Stimulated activated CD8-positive, alpha-beta memory T cell treated with anti-CD3 and anti-CD28 coated beads, Interleukin-4, amount 100 ng/mL, for 48 hours (primary cell): Measurements from ENCODE around the gene HSPA14.
"Not testable (repeated sequence)": the region's sequence is repeated elsewhere in the genome, so short reads cannot be mapped to it uniquely, and the experiment has no call there.

ENCODE experiments used
- DNase-seq: peaks from one replicate; pipeline ENCODE4 v3.0.0-alpha.2; 2020

Gene HSPA14

DNA sequence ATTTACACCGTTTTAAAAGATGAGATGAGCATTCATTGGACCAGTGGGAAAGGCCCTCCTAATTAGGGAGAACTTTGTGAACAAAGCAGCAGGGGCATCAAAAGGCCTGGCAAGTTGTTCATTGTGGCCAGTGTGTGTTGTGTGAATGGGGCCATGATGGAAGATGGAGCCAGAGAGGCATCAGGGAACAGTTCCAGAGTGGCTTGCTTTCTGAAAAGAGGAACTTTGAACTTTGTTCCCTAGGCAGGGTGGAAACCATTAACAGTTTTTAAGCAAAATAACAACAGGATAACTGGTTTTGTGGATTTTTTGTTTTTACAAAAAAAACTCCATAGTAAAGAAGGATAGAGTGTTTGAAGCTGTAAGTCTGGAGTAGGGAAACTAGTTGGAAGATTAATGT lies 53.0 kb downstream of the HSPA14 start:
- no peak for DNase-seq

DNA sequence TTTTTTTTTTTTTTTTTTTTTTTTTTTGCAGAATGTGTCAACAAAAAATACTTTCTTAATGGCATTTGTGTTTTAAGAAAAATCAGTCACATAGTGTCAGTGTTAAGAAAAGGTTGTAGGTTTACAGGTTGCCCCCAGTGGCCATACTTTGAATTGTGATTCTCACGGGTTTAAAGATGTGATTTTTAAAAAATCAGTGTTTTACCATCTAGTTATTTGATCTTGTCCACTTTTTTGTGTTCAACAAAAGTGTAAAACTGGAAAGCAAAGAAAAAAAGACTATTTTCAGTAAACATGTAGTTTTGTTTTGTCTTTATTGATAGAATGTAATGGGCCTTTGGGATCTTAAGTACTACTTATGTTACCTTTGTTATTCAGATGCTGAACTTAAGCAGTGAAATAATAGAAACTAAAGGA lies 66.2 kb downstream of the HSPA14 start:
- DNase-seq = no peak

DNA sequence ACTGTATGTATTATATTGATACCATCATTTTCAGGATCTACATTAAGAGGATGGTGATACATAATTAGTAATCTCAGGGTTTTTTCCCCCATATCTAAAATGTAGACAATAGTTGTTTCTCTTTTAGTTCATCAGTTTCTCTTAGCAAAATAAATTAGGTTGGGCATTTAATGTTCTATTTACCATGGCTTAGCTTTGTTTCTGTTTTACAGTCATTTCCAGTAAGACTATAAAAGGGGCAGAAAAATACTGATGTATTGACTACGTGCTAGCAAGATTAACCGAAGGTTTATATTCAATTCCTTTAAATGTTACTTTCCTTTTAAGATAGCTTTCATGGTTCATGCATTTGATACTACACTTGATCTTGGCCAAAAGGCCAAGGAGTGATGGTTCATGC lies 66.8 kb downstream of the HSPA14 start:
- DNase-seq = no peak

DNA sequence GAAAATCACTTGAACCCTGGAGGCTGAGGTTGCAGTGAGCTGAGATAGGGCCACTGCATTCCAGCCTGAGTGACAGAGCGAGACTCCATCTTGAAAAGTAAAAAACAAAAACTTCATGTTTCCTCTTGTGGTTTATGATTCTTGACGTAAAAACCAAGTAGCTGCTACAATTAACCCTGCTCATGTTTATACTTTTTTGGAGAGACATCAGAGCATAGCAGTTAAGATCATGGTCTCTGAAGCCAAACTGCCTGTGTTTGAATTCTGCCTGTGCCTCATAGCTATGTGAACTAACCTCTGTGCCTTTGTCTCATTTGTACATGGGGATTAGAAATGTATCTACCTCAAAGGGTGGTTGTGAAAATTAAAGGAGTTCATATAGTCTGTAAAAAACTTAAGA lies 67.8 kb downstream of the HSPA14 start:
- no peak for DNase-seq

DNA sequence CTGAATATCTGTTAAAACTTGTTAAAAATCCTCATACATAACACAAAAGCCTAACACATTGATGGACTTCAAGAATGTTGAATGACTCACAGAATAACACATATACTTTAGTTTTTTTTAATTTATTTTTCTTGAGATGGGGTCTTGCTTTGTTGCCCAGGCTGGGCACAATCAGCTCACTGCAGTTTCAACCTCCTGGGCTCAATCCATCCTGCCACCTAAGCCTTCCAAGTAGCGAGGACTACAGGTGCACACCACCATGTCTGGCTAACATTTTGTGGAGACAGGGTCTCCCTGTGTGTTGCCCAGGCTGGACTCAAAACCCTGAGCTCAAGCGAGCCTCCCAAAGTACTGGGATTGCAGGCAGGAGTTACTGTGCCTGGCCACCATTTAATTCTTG lies 68.7 kb downstream of the HSPA14 start:
- DNase-seq = no peak

DNA sequence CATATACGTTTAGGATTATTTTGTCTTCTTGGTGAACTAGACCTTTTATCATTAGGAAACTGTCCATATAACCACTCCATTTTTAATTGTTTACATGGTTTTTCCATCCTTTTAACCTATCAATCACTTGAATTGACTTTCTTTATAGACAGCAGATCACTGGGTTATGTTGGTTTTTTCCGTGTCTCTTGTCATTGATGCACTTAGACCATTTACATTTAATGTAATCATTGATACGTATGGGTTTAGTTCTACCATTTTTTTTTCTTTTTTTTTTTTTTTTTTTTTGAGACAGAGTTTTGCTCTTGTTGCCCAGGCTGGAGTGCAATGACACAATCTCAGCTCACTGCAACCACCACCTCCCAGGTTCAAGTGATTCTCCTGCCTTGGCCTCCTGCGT lies 69.5 kb downstream of the HSPA14 start:
- not testable (repeated sequence) for DNase-seq

DNA sequence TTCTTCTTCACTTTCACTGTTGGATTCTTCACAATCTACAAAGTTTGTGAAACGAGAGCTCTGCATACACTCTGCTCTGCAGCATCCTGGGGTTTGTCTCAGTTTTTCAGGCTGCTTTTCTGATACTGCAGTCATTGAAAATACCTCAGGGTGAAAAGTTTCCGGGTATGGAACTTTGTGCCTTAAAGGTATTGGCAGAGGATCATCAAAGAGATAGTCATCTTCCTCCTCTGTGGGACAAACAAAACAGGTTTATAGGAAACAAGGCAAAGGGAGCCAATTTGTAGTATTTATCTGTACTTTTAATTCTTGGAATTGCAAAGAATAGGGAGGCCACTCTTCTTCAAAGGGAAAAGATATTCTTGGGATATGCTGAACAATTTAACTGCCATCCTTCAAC lies 71.0 kb downstream of the HSPA14 start:
- DNase-seq = no peak

DNA sequence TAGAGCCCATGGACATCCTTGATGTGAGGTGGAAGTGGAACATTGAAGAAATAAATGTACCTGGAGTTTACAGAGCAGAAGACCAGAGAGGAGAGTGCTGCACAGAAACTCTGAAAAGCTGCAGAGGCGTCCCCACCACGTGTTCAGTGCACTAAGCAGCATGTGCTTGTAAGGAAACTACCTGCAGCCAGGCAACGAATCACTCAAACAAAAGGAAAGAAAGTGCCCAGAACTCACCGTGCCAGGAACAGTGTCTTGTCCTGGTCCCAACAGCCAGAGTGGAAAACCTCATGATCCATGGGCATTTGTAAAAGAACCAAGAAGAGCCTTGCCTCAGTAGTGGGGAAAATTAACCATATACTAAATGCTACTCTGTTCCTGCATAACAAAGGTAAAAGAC lies 72.8 kb downstream of the HSPA14 start:
- DNase-seq = no peak

DNA sequence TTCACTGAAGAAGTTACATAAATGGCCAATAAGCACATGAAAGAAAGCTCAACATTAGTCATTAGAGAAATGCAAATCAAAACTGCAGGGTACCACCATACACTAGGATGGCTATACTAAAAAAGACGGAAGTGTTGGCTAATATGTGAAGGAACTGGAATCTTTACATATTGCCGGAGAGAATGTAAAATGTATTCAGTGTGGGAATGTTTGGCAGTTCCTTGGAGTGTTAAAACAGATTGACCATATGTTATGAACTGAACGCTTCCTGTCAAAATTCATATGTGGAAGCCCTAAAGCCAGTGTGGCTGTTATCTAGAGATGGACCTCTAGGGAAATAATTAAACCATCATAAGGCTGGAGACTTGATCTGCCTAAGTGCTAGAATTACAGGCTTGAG lies 73.7 kb downstream of the HSPA14 start:
- DNase-seq = no peak

DNA sequence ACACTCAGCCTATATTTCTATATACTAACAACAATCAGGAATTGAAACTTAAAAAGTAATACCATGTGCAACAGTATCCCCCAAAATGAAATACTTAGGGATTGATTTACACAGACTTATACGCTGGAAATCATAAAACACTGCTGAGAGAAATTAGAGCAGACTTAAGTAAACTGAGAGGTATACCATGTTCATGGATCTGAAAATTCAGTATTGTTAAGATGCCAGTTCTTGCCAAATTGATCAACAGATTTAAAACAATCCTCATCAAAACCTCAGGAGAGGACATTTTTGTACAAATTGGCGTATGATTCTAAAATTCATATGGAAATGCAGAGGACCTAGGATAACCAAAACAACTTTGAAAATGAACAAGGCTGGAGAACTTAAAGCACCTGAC lies 78.5 kb downstream of the HSPA14 start:
- DNase-seq = no peak

DNA sequence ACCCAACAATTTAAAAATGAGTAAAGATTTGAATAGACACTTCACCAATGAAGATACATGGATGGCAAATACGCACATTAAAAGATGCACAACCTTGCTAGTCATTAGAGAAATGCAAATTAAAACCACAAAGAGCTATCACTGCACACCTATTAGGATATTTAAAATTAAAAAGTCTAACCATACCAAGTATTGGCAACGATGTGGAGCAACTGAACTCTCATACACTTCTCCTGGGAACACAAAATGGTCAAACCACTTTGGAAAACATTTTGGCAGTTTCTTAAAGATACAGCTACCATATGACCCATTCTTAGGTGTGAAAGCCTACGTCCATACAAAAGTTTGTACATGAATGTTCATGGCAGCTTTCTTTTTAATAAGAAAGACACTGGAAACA lies 79.7 kb downstream of the HSPA14 start:
- DNase-seq = no peak

DNA sequence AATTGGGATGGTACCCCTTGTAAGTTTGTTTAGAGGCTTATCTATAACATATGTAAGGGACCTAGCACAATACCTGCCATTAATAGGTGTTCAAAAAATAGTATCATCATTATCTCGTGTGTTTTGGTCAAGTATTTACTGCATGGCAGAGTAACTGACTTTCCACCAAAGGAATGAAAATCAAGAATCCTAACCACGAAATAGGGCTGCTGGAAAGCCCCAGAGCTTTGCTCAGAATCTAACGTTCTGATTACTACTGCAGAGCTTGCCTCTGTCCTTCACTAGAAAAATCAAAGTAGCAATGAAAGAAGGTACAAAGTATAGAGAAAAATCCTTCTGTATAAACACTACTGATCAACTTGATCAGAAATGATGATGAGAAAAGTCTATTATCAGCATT lies 80.9 kb downstream of the HSPA14 start:
- DNase-seq = no peak
